Measurements from ENCODE around the gene DGKB. TPM values are rescaled to one million over a fixed set of nuclear protein-coding genes. Genes with fewer than 3 reads are reported as not detected.

Gene DGKB
- total and polyA plus RNA-seq, 2 of the 8 experiments (the other 6 are each of a cell fraction or from before 2014, with no cell fraction given): 1.9 to 2.6 TPM

DNA sequence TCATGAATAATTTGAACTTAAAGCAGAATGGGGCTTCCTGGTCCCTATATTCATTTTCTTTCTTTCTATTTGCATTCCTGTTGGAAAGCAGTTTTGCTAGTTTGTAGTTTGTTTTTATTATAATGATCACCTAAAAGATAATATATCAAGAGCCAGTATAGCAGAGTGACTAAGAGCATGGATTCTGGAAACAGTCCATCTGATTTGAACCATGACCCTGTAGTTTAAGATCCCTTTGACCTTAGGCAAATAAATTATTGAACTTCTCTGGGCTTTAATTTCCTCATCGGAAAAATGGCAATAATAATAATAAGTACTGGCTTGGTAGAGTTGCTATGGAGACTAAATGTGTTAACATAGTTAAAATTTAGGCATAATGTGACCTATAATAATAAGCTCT, 76.1 kb downstream of the DGKB start:
- Histone ChIP-seq H2AFZ (ENCODE audit: low read length) (no peak overlapping the region), H2BK12ac (ENCODE audit: low read depth, low read length) (no peak overlapping the region), H3K27me3 (replicated peaks in 1 of 4; ENCODE audit: control insufficient read depth in 3 of 4, extremely low read depth in 1 of 4, insufficient read depth in 3 of 4, low read length in 3 of 4) (no peaks in the 10 kb centered on the region), H3K23ac (ENCODE audit: insufficient read length) (no peak overlapping the region), H3K4ac (replicated peaks; ENCODE audit: insufficient read length, low read depth, low read length) (no peak overlapping the region), H2BK5ac (ENCODE audit: low read depth, low read length) (no peak overlapping the region), H3K56ac (replicated peaks; ENCODE audit: insufficient read length, low read depth, low read length) (no peak overlapping the region), H3K4me1 (replicated peaks in 1 of 4; ENCODE audit: control insufficient read depth in 3 of 4, insufficient read depth in 4 of 4, low read length in 3 of 4) (no peaks in the 10 kb centered on the region), H3K79me1 (ENCODE audit: low read depth, low read length) (no peaks in the 10 kb centered on the region), H3K9ac (replicated peaks in 1 of 4; ENCODE audit: extremely low read depth in 1 of 4, low read depth in 3 of 4, low read length in 3 of 4) (no peak overlapping the region), H3K27ac (ENCODE audit: low read depth, low read length) (no peak overlapping the region), H4K8ac (ENCODE audit: extremely low read depth, insufficient read depth, low read length) (no peak overlapping the region), H2BK120ac (replicated peaks; ENCODE audit: low read depth, low read length) (no peak overlapping the region), H3K4me3 (ENCODE audit: extremely low read depth in 1 of 4, insufficient read depth in 2 of 4, low read depth in 3 of 4, low read length in 4 of 4) (no peak overlapping the region), H3K23me2 (ENCODE audit: low read depth, low read length) (no peaks in the 10 kb centered on the region), H3K14ac (ENCODE audit: insufficient read length) (no peak overlapping the region), H3K18ac (ENCODE audit: extremely low read depth, low read length) (no peak overlapping the region), H4K91ac (replicated peaks; ENCODE audit: insufficient read length, low read length) (no peak overlapping the region), H2BK15ac (ENCODE audit: low read length) (no peak overlapping the region), H2AK5ac (ENCODE audit: low read depth, low read length) (no peak overlapping the region), H4K5ac (ENCODE audit: insufficient read length, low read depth, low read length) (no peak overlapping the region), H3K36me3 (ENCODE audit: control insufficient read depth in 2 of 4, insufficient read depth in 4 of 4, low read length in 3 of 4) (no peaks in the 10 kb centered on the region), H3K79me2 (ENCODE audit: control insufficient read depth in 1 of 2, insufficient read depth in 2 of 2, low read length in 2 of 2) (no peaks in the 10 kb centered on the region), H3K9me3 (ENCODE audit: insufficient read depth in 2 of 2, low read depth in 1 of 2, low read length in 1 of 2) (no peaks in the 10 kb centered on the region), H3K4me2 (ENCODE audit: insufficient read depth in 1 of 2, low read depth in 2 of 2, low read length in 2 of 2) (no peak overlapping the region), H4K20me1 (replicated peaks in 1 of 2; ENCODE audit: control insufficient read depth in 1 of 2, insufficient read depth in 2 of 2, low read length in 2 of 2) (no peaks in the 10 kb centered on the region), H2BK20ac (ENCODE audit: low read length) (no peak overlapping the region)
- 96% methylated on average over 1 of the region's 1 CpG; no CpG with 5 or more reads in 1 of the 2 experiments for WGBS, 2 experiments (ENCODE audit: extremely low coverage in 1 of 2, insufficient coverage in 1 of 2, insufficient read length in 1 of 2, insufficient replicate concordance in 2 of 2, low coverage in 1 of 2, low lambda C conversion rate in 2 of 2, missing lambda C conversion rate in 1 of 2)
- ChIA-PET POLR2A (ENCODE audit: partially characterized antibody) (no interaction called here), CTCF (ENCODE audit: partially characterized antibody) (no interaction called here)
- DNase-seq (ENCODE audit: low read depth in 1 of 2, low spot score in 2 of 2): no peak
- TF ChIP-seq TCF12 (IDR thresholded peaks at IDR 0.05; ENCODE audit: low read depth, low read length) (no peak), RNF2 (IDR thresholded peaks at IDR 0.05; ENCODE audit: borderline replicate concordance, low read depth, low read length, missing control alignments, poor library complexity, severe bottlenecking) (no peak), TAF1 (IDR thresholded peaks at IDR 0.05; ENCODE audit: low read depth, low read length) (no peak)
- FAIRE-seq: no peak

Data from H1 (cell line).